Gastroesophageal sphincter (tissue), 3 donors: ENCODE results near the gene EPHA8.

Source experiments
- EP300 ChIP-seq: sonication (generic); formaldehyde crosslinking; IDR thresholded peaks from one replicate; pipeline ENCODE4 v1.6.1; 2017; ENCODE audit warnings: antibody characterized with exemption, mild to moderate bottlenecking
- POLR2A ChIP-seq, 2 donors: fragments of 450-650 bp; IDR thresholded peaks; one replicate each; pipeline ENCODE4 v1.6.1; 2017; ENCODE audit warnings: antibody characterized with exemption in 2 of 2, mild to moderate bottlenecking in 2 of 2, moderate library complexity in 1 of 2
- POLR2AphosphoS5 ChIP-seq: sonication (generic); formaldehyde crosslinking; IDR thresholded peaks from one replicate; pipeline ENCODE4 v1.6.1; 2017; ENCODE audit warnings: antibody characterized with exemption
- TF ChIP-seq, protein P1 (sequence below), 4 experiments: fragments of 200-600 bp in 2 of 4; fragments of 450-650 bp in 2 of 4; sonication (generic) in 1 of 4; IDR thresholded peaks; one replicate each; pipeline ENCODE4 v1.5.1; 2017 to 2019; ENCODE audit warnings: antibody characterized with exemption in 4 of 4, mild to moderate bottlenecking in 2 of 4, moderate library complexity in 2 of 4

DNA sequence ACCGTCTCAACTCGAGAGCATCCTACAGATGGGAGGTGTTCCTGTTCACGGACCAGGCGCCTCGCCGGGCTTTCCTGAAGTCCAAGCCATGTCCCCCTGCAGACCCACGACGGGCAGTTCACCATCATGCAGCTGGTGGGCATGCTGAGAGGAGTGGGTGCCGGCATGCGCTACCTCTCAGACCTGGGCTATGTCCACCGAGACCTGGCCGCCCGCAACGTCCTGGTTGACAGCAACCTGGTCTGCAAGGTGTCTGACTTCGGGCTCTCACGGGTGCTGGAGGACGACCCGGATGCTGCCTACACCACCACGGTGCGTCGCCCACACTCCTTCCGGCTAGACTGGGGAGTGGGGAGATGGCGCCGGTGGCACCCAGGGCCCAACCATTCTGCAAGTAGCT lies 35.4 kb downstream of the EPHA8 start:
- TF ChIP-seq POLR2A (IDR thresholded peaks at IDR 0.05) (no peak), POLR2AphosphoS5 (no peak), EP300 (no peak)
- TF ChIP-seq, protein P1, sequence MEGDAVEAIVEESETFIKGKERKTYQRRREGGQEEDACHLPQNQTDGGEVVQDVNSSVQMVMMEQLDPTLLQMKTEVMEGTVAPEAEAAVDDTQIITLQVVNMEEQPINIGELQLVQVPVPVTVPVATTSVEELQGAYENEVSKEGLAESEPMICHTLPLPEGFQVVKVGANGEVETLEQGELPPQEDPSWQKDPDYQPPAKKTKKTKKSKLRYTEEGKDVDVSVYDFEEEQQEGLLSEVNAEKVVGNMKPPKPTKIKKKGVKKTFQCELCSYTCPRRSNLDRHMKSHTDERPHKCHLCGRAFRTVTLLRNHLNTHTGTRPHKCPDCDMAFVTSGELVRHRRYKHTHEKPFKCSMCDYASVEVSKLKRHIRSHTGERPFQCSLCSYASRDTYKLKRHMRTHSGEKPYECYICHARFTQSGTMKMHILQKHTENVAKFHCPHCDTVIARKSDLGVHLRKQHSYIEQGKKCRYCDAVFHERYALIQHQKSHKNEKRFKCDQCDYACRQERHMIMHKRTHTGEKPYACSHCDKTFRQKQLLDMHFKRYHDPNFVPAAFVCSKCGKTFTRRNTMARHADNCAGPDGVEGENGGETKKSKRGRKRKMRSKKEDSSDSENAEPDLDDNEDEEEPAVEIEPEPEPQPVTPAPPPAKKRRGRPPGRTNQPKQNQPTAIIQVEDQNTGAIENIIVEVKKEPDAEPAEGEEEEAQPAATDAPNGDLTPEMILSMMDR (IDR thresholded peaks at IDR 0.05), result no peak
